GM12878 (cell line): ENCODE data around the gene NRP1. TPM values are rescaled to one million over a fixed set of nuclear protein-coding genes. Genes with fewer than 3 reads are reported as not detected.

Experiments
- ATAC-seq: fragments of 200-7000 bp; cut with Tn5 transposase; 3 replicates; pipeline ENCODE4 v1.9.1; 2020; ENCODE audit warnings: mild to moderate bottlenecking, moderate library complexity
- BruUV-seq: library from RNA; stranded (reverse); fragments of 400-500 nt; replicated peaks from 2 replicates; lab custom pipeline; 2021; lab: Mats Ljungman, UMichigan
- CTCF ChIA-PET: fragments of 300-600 bp; sonication (Branson Sonifier 250); formaldehyde crosslinking; extraction: SDS; loops from one replicate; lab custom pipeline; 2021; ENCODE audit warnings: inconsistent platforms; lab: Yijun Ruan, JAX
- POLR2A ChIA-PET: fragments of 350-600 bp; formaldehyde crosslinking; extraction: SDS; loops from one replicate; lab custom pipeline; 2021; ENCODE audit warnings: inconsistent platforms; lab: Charles Lee
- RAD21 ChIA-PET: fragments of 300-600 bp; sonication (Branson Sonifier 250); formaldehyde crosslinking; loops from one replicate; lab custom pipeline; 2023; ENCODE audit warnings: antibody characterized with exemption; ENCODE audit not compliant: unreplicated experiment; lab: Charles Lee
- SMC1A ChIA-PET: fragments of 300-600 bp; sonication (Branson Sonifier 250); formaldehyde crosslinking; loops from one replicate; lab custom pipeline; 2023; ENCODE audit not compliant: unreplicated experiment, uncharacterized antibody; lab: Charles Lee
- DNase-seq: peaks from one replicate; pipeline ENCODE4 v3.0.0-alpha.2; 2011; ENCODE audit warnings: low read depth, low spot score
- FAIRE-seq: peaks from 3 replicates; lab custom pipeline; 2011; peaks lifted over from hg19 to GRCh38; lab: Jason Lieb, UNC
- H2AFZ ChIP-seq: 2 replicates; pipeline ENCODE4 v1.6.0; 2011; ENCODE audit warnings: low read depth, low read length, control low read depth; ENCODE audit not compliant: control insufficient read depth
- H3K27ac ChIP-seq: 2 replicates; pipeline ENCODE4 v1.5.1; 2011; ENCODE audit warnings: control low read depth; ENCODE audit not compliant: control insufficient read depth, insufficient read depth
- H3K27me3 ChIP-seq, 2 experiments: replicated peaks in 1 of 2; 2 replicates each; pipeline versions ENCODE4 v1.6.0 to v1.6.1; 2011; ENCODE audit warnings: low read length in 1 of 2; ENCODE audit not compliant: control insufficient read depth in 2 of 2, insufficient read depth in 2 of 2
- H3K36me3 ChIP-seq, 2 experiments: 2 replicates each; pipeline ENCODE4 v1.5.1; 2011; ENCODE audit warnings: low read length in 1 of 2; ENCODE audit not compliant: control insufficient read depth in 2 of 2, insufficient read depth in 2 of 2
- H3K4me1 ChIP-seq: 2 replicates; pipeline ENCODE4 v1.6.1; 2011; ENCODE audit warnings: mild to moderate bottlenecking, low read length, moderate library complexity, mixed read lengths; ENCODE audit not compliant: control insufficient read depth, insufficient read depth
- H3K4me2 ChIP-seq: 2 replicates; pipeline ENCODE4 v1.6.0; 2011; ENCODE audit warnings: control low read depth; ENCODE audit not compliant: control insufficient read depth, insufficient read depth
- H3K4me3 ChIP-seq: fragments of 200-600 bp; sonication (generic); 2 replicates; pipeline ENCODE4 v1.5.1; 2016
- H3K79me2 ChIP-seq: 2 replicates; pipeline ENCODE4 v1.6.0; 2011; ENCODE audit warnings: low read length; ENCODE audit not compliant: control insufficient read depth, insufficient read depth
- H3K9ac ChIP-seq: 2 replicates; pipeline ENCODE4 v1.8.0; 2011; ENCODE audit warnings: low read length, control low read depth, mixed read lengths; ENCODE audit not compliant: control insufficient read depth, insufficient read depth
- H3K9me3 ChIP-seq: replicated peaks from 3 replicates; pipeline ENCODE4 v1.5.1; 2011; ENCODE audit warnings: mild to moderate bottlenecking, low read length; ENCODE audit not compliant: control insufficient read depth, insufficient read depth
- H4K20me1 ChIP-seq: 2 replicates; pipeline ENCODE4 v1.6.0; 2011; ENCODE audit not compliant: control insufficient read depth, insufficient read depth
- BRCA1 ChIP-seq: IDR thresholded peaks from 2 replicates; pipeline ENCODE4 v1.6.1; 2011; ENCODE audit warnings: low read depth, low read length, improper control_type of control experiment
- CBFB ChIP-seq: IDR thresholded peaks from 2 replicates; pipeline ENCODE4 v1.6.1; 2016; ENCODE audit warnings: antibody characterized with exemption, low read depth
- ESRRA ChIP-seq: IDR thresholded peaks from 2 replicates; pipeline ENCODE4 v1.6.1; 2012; ENCODE audit warnings: mild to moderate bottlenecking, low read length, improper control_type of control experiment
- ETV6 ChIP-seq, 2 experiments: fragments of 450-650 bp in 1 of 2; IDR thresholded peaks in 1 of 2; conservative IDR thresholded peaks in 1 of 2; 2 replicates each; pipeline ENCODE4 v1.6.1; 2014; ENCODE audit warnings: antibody characterized with exemption in 1 of 2, borderline replicate concordance in 1 of 2, low read depth in 1 of 2, mild to moderate bottlenecking in 1 of 2, moderate library complexity in 1 of 2
- LARP7 ChIP-seq: fragments of 450-650 bp; IDR thresholded peaks from 2 replicates; pipeline ENCODE4 v1.6.1; 2017; ENCODE audit warnings: mild to moderate bottlenecking
- MYC ChIP-seq: IDR thresholded peaks from 2 replicates; pipeline ENCODE4 v1.6.1; 2011; ENCODE audit warnings: mild to moderate bottlenecking, low read length, moderate library complexity, inconsistent platforms; ENCODE audit not compliant: insufficient read depth, insufficient replicate concordance, insufficient read length, severe bottlenecking
- NFYA ChIP-seq: IDR thresholded peaks from 2 replicates; pipeline ENCODE4 v1.6.1; 2011; ENCODE audit warnings: low read depth, mild to moderate bottlenecking, low read length, improper control_type of control experiment, borderline replicate concordance
- NFYB ChIP-seq: IDR thresholded peaks from 2 replicates; pipeline ENCODE4 v1.6.1; 2011; ENCODE audit warnings: low read depth, mild to moderate bottlenecking, low read length, improper control_type of control experiment, moderate library complexity; ENCODE audit not compliant: insufficient read depth
- NR2F1 ChIP-seq: fragments of 450-650 bp; conservative IDR thresholded peaks from 2 replicates; pipeline ENCODE4 v1.6.1; 2017; ENCODE audit warnings: mild to moderate bottlenecking
- RFX5 ChIP-seq: IDR thresholded peaks from 2 replicates; pipeline ENCODE4 v1.6.1; 2011; ENCODE audit warnings: low read depth, low read length, improper control_type of control experiment
- STAT3 ChIP-seq: IDR thresholded peaks from 2 replicates; pipeline ENCODE4 v1.6.1; 2011; ENCODE audit warnings: low read depth, low read length, improper control_type of control experiment
- TCF3 ChIP-seq: IDR thresholded peaks from 2 replicates; pipeline ENCODE4 v1.6.1; 2012; ENCODE audit warnings: low read depth, mild to moderate bottlenecking, low read length, borderline replicate concordance; ENCODE audit not compliant: insufficient read depth
- WGBS: methylation state at CpG from one replicate; pipeline ENCODE4 v1.1.6; 2016; ENCODE audit warnings: low lambda C conversion rate; ENCODE audit not compliant: insufficient replicate concordance, insufficient coverage; ENCODE audit errors: missing lambda C conversion rate; 5-methylcytosine and 5-hydroxymethylcytosine counted together
- in situ Hi-C: fragments of 300-500 bp; cut with MboI; formaldehyde crosslinking; loops from 9 replicates; pipeline ENCODE4 v1.14.3; 2018; ENCODE audit warnings: mixed read lengths
- intact Hi-C: fragments of 100-400 bp; cut with micrococcal nuclease; formaldehyde crosslinking; loops from one replicate; pipeline ENCODE4 v1.14.2; 2022; ENCODE audit not compliant: unreplicated experiment
- polyA plus RNA-seq, 11 experiments: library from polyadenylated mRNA; depleted of rRNA in 4 of 11; unstranded in 6 of 11; stranded (reverse) in 5 of 11; fragments of >200 nt; fragmentation: Nextera tagmentation in 4 of 11; fragmentation: Illumina TruSeq in 1 of 11; extraction: Ambion mirVana in 4 of 11; extraction: Trizol in 1 of 11; gene quantifications; 1 replicate in 1 of 11; 2 replicates in 10 of 11; pipeline versions ENCODE4 v1.2.1 to v1.2.3, GENCODE V29; 2011 to 2016; ENCODE audit warnings: inconsistent platforms in 2 of 11, missing spikeins in 2 of 11, low read depth in 1 of 11
- total RNA-seq, 4 experiments: library from RNA; depleted of rRNA in 3 of 4; stranded (reverse); fragments of >200 nt in 3 of 4; fragmentation: Illumina TruSeq in 1 of 4; extraction: Trizol in 1 of 4; gene quantifications; 2 replicates each; pipeline versions ENCODE4 v1.2.1 to v1.2.3, GENCODE V29; 2013 to 2021
- TF ChIP-seq, protein P1 (sequence below): fragments of 450-650 bp; IDR thresholded peaks from 2 replicates; pipeline ENCODE4 v1.6.1; 2018; ENCODE audit warnings: mild to moderate bottlenecking, low read depth, moderate library complexity; ENCODE audit not compliant: partially characterized antibody

NRP1 gene
- total and polyA plus RNA-seq, 10 of the 15 experiments (the other 5 are each of a cell fraction or from before 2014, with no cell fraction given), result 0.11 to 12.1 (median 0.52) TPM

DNA sequence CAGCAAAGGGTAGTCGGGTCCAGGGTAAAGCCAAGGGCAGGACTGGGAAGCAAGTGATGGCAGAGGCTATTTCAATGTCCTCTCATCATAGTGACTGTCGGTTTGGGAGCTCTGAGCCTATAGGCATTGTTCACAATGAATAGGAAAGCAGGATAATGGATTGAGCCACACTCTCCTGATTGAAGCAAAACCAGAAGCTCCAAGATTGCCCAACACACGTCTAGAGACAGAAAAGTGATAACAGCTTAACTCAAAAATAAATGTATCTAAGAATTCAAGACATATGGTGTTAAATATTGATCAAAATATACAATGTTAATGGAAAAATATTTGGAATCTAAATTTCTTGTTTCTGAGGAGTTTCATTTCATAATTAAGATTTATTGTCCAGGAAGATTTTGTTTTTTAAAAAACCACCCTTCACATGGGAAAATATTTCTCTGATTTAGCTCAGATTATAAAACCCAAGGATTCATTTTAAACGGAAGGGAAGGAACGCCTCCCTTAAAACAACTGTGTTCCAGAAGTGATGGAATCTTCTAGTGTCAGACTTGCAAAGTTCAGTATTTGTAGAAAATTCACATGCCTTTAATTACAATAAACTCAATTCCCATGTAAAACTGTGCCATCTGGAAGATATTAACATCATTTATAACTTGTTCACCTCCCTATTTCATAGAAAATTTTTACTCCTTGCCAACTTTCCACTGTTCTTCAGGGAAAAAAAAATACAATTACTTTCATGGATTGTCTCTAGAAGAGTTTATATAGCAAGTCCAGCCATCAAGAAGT is 54.5 kb downstream of the NRP1 start:
- WGBS, result 6% methylated on average over 5 of the region's 5 CpGs
- H3K79me2 ChIP-seq, result no peaks in the 10 kb centered on the region

More for the DNA sequence above, 54.5 kb downstream of the NRP1 start:
- no peak overlapping the region for H2AFZ ChIP-seq
- FAIRE-seq (no peak), DNase-seq (no peak)
- in situ Hi-C loops, result no loop called here
- H3K4me1 ChIP-seq, result no peaks in the 10 kb centered on the region
- no peak overlapping the region for H3K4me2 ChIP-seq
- H3K27ac ChIP-seq, result no peak overlapping the region
- H3K9me3 ChIP-seq, result no peaks in the 10 kb centered on the region
- BruUV-seq, result no TSS peak
- SMC1A ChIA-PET, result no interaction called here
- no peak overlapping the region for H3K4me3 ChIP-seq
- POLR2A ChIA-PET, result no interaction called here
- no peak for TF ChIP-seq TCF3
- TF ChIP-seq, protein P1, sequence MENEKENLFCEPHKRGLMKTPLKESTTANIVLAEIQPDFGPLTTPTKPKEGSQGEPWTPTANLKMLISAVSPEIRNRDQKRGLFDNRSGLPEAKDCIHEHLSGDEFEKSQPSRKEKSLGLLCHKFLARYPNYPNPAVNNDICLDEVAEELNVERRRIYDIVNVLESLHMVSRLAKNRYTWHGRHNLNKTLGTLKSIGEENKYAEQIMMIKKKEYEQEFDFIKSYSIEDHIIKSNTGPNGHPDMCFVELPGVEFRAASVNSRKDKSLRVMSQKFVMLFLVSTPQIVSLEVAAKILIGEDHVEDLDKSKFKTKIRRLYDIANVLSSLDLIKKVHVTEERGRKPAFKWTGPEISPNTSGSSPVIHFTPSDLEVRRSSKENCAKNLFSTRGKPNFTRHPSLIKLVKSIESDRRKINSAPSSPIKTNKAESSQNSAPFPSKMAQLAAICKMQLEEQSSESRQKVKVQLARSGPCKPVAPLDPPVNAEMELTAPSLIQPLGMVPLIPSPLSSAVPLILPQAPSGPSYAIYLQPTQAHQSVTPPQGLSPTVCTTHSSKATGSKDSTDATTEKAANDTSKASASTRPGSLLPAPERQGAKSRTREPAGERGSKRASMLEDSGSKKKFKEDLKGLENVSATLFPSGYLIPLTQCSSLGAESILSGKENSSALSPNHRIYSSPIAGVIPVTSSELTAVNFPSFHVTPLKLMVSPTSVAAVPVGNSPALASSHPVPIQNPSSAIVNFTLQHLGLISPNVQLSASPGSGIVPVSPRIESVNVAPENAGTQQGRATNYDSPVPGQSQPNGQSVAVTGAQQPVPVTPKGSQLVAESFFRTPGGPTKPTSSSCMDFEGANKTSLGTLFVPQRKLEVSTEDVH, result no peak
- TF ChIP-seq ESRRA, result no peak
- TF ChIP-seq LARP7, result no peak
- no peak for TF ChIP-seq CBFB
- no peak for TF ChIP-seq BRCA1
- TF ChIP-seq NFYB, result no peak
- no peak for TF ChIP-seq STAT3
- no peak for TF ChIP-seq ETV6 (conservative IDR thresholded peaks at IDR 0.05 in 1 of 2, IDR thresholded peaks at IDR 0.05 in 1 of 2; ENCODE audit: borderline replicate concordance in 1 of 2, low read depth in 1 of 2)
- no peak for TF ChIP-seq MYC
- TF ChIP-seq RFX5, result no peak
- no peak for TF ChIP-seq NR2F1
- TF ChIP-seq NFYA, result no peak
- TF ChIP-seq, all 136 proteins: peak for 0
- Histone ChIP-seq H3K27me3 (0 out of 4 replicates have a peak, but pooled peaks cover 0 to 2% of the 10 kb centered on the region in 2 experiments), H3K36me3 (no peaks in the 10 kb centered on the region), H4K20me1 (no peaks in the 10 kb centered on the region), H3K9ac (no peak overlapping the region)
- intact Hi-C loops, result no loop called here
- CTCF ChIA-PET, result interaction anchor here (0.5 to 1.2 kb wide), 2 partner anchors 87 to 1112 kb away, joined by 3 read pairs; no protein-coding TSS in a partner anchor
- ATAC-seq, result no peak
- RAD21 ChIA-PET, result no interaction called here
